Endothelial cell of umbilical vein (primary cell): ENCODE data around the gene ALS2. TPM values are rescaled to one million over a fixed set of nuclear protein-coding genes. Genes with fewer than 3 reads are reported as not detected.

Experiments
- BruUV-seq: library from RNA; stranded (reverse); fragments of 400-500 nt; replicated peaks from 2 replicates; lab custom pipeline; 2021; lab: Mats Ljungman, UMichigan
- CTCF ChIA-PET: fragments of 300-600, 350-600 bp; sonication (Branson Sonifier 250); formaldehyde crosslinking; loops from one replicate; lab custom pipeline; 2021; ENCODE audit warnings: antibody characterized with exemption, inconsistent platforms; lab: Charles Lee
- POLR2A ChIA-PET: fragments of 300-600, 350-600 bp; sonication (Branson Sonifier 250); formaldehyde crosslinking; loops from one replicate; lab custom pipeline; 2021; ENCODE audit warnings: antibody characterized with exemption, inconsistent platforms; lab: Charles Lee
- DNase-seq: peaks from one replicate; pipeline ENCODE4 v3.0.0-alpha.2; 2011; ENCODE audit warnings: low read depth, low spot score
- FAIRE-seq: peaks from 2 replicates; lab custom pipeline; 2011; peaks lifted over from hg19 to GRCh38; lab: Jason Lieb, UNC
- H2AFZ ChIP-seq: 2 replicates; pipeline ENCODE4 v1.6.0; 2012; ENCODE audit warnings: low read depth, low read length, control low read depth, inconsistent platforms
- H3K27ac ChIP-seq: 2 replicates; pipeline ENCODE4 v1.5.1; 2011; ENCODE audit warnings: low read depth, mild to moderate bottlenecking, control low read depth, low read length, moderate library complexity; ENCODE audit not compliant: insufficient read depth
- H3K27me3 ChIP-seq, 2 experiments: 2 replicates each; pipeline versions ENCODE4 v1.6.0 to v1.6.1; 2011; ENCODE audit warnings: low read length in 2 of 2, mixed read lengths in 1 of 2; ENCODE audit not compliant: control insufficient read depth in 2 of 2, insufficient read depth in 2 of 2
- H3K36me3 ChIP-seq, 2 experiments: 2 replicates in 1 of 2; 3 replicates in 1 of 2; pipeline ENCODE4 v1.5.1; 2011; ENCODE audit warnings: low read length in 2 of 2, mild to moderate bottlenecking in 1 of 2, moderate library complexity in 1 of 2; ENCODE audit not compliant: control insufficient read depth in 2 of 2, insufficient read depth in 2 of 2; ENCODE audit errors: extremely low read depth in 1 of 2
- H3K4me1 ChIP-seq: 3 replicates; pipeline ENCODE4 v1.5.1; 2011; ENCODE audit warnings: mild to moderate bottlenecking, low read length; ENCODE audit not compliant: control insufficient read depth, insufficient read depth; ENCODE audit errors: extremely low read depth
- H3K4me2 ChIP-seq: 2 replicates; pipeline ENCODE4 v1.6.1; 2011; ENCODE audit warnings: low read length, control low read depth, mixed read lengths; ENCODE audit not compliant: insufficient read depth
- H3K4me3 ChIP-seq, 3 experiments: fragments of 200-600 bp in 1 of 3; sonication (generic), shearing (Covaris generic) in 1 of 3; replicated peaks in 1 of 3; 2 replicates each; pipeline ENCODE4 v1.5.1; 2011 to 2016; ENCODE audit warnings: control low read depth in 3 of 3, low read length in 3 of 3, mild to moderate bottlenecking in 2 of 3, inconsistent platforms in 1 of 3, low read depth in 1 of 3, moderate library complexity in 1 of 3; ENCODE audit not compliant: insufficient read depth in 1 of 3
- H3K79me2 ChIP-seq: 2 replicates; pipeline ENCODE4 v1.6.0; 2012; ENCODE audit warnings: low read length, inconsistent platforms; ENCODE audit not compliant: control insufficient read depth, insufficient read depth
- H3K9ac ChIP-seq: replicated peaks from 2 replicates; pipeline ENCODE3; 2011; ENCODE audit warnings: low read length, control low read depth; ENCODE audit not compliant: insufficient read depth; ENCODE audit errors: extremely low read depth
- H3K9me1 ChIP-seq: replicated peaks from 3 replicates; pipeline ENCODE4 v1.6.0; 2011; ENCODE audit warnings: mild to moderate bottlenecking, low read length; ENCODE audit not compliant: control insufficient read depth, insufficient read depth; ENCODE audit errors: extremely low read depth
- H3K9me3 ChIP-seq: replicated peaks from 2 replicates; pipeline ENCODE4 v1.5.1; 2012; ENCODE audit warnings: low read length, inconsistent platforms; ENCODE audit not compliant: control insufficient read depth, insufficient read depth
- H4K20me1 ChIP-seq: replicated peaks from 2 replicates; pipeline ENCODE3; 2011; ENCODE audit warnings: mild to moderate bottlenecking, low read length; ENCODE audit not compliant: control insufficient read depth, insufficient read depth; ENCODE audit errors: extremely low read depth
- CTCF ChIP-seq, 2 donors: IDR thresholded peaks; 1 replicate in 1 of 2; 2 replicates in 1 of 2; pipeline ENCODE4 v1.5.1; 2011; ENCODE audit warnings: low read length in 2 of 2, mild to moderate bottlenecking in 2 of 2, moderate library complexity in 2 of 2, control low read depth in 1 of 2, inconsistent platforms in 1 of 2, low read depth in 1 of 2; ENCODE audit not compliant: insufficient read depth in 1 of 2; ENCODE audit errors: extremely low read depth in 1 of 2
- FOS ChIP-seq: IDR thresholded peaks from 2 replicates; pipeline ENCODE4 v1.6.1; 2011; ENCODE audit warnings: mild to moderate bottlenecking, low read length, moderate library complexity, borderline replicate concordance; ENCODE audit not compliant: insufficient read depth
- GATA2 ChIP-seq: IDR thresholded peaks from 2 replicates; pipeline ENCODE4 v1.7.0; 2011; ENCODE audit warnings: low read depth, mild to moderate bottlenecking, moderate library complexity, mixed read lengths, low read length; ENCODE audit not compliant: insufficient read length, insufficient read depth
- JUN ChIP-seq: IDR thresholded peaks from 2 replicates; pipeline ENCODE4 v1.6.1; 2011; ENCODE audit warnings: borderline replicate concordance, low read depth; ENCODE audit not compliant: insufficient read length, insufficient read depth
- MYC ChIP-seq: IDR thresholded peaks from one replicate; pipeline ENCODE4 v1.6.1; 2011; ENCODE audit warnings: mild to moderate bottlenecking, low read depth, low read length
- POLR2A ChIP-seq: IDR thresholded peaks from 2 replicates; pipeline ENCODE4 v1.6.1; 2012; ENCODE audit warnings: low read depth, mild to moderate bottlenecking, control low read depth, low read length
- POLR2AphosphoS5 ChIP-seq: IDR thresholded peaks from 2 replicates; pipeline ENCODE4 v1.6.1; 2012; ENCODE audit warnings: low read depth, mild to moderate bottlenecking, control low read depth, low read length, moderate library complexity; ENCODE audit not compliant: insufficient read depth
- dilution Hi-C: fragments of 300-500 bp; cut with MboI; formaldehyde crosslinking; loops from one replicate; pipeline ENCODE4 v1.15.0; 2019; ENCODE audit warnings: low sequenced_read_pairs; ENCODE audit not compliant: extremely low pct_ligation_motif_present
- intact Hi-C: fragments of 100-400 bp; cut with micrococcal nuclease; formaldehyde crosslinking; loops from one replicate; pipeline ENCODE4 v1.10.0; 2022
- polyA plus RNA-seq, 4 experiments: library from polyadenylated mRNA; depleted of rRNA in 3 of 4; stranded (reverse) in 3 of 4; unstranded in 1 of 4; fragments of >200 nt; gene quantifications; 2 replicates each; pipeline versions ENCODE4 v1.2.1 to v1.2.3, GENCODE V29; 2011 to 2012; ENCODE audit warnings: missing spikeins in 1 of 4
- total RNA-seq: library from RNA; stranded (reverse); gene quantifications from 2 replicates; pipeline ENCODE4 v1.2.3, GENCODE V29; 2021

ALS2 gene
- total and polyA plus RNA-seq, 2 donors (not counting 3 experiments of a cell fraction or from before 2014, with no cell fraction given) = 13.1 to 36.1 TPM

- Histone ChIP-seq H3K27ac (no peak overlapping the region), H3K4me2 (no peak overlapping the region), H3K4me1 (peaks cover 9% of the 10 kb centered on the region), H3K9ac (no peak overlapping the region), H3K79me2 (no peaks in the 10 kb centered on the region), H3K9me3 (no peaks in the 10 kb centered on the region), H4K20me1 (no peaks in the 10 kb centered on the region), H2AFZ (no peak overlapping the region), H3K36me3 (no peaks in the 10 kb centered on the region), H3K4me3 (no peak overlapping the region), H3K9me1 (no peaks in the 10 kb centered on the region), H3K27me3 (no peaks in the 10 kb centered on the region)
- BruUV-seq = no TSS peak
- ChIA-PET POLR2A (no interaction called here), CTCF (no interaction called here)
- no peak for TF ChIP-seq POLR2A
- no peak for TF ChIP-seq MYC
- no peak for TF ChIP-seq FOS
- no peak for TF ChIP-seq GATA2
- no peak for TF ChIP-seq CTCF (IDR thresholded peaks at IDR 0.05; ENCODE audit: extremely low read depth in 1 of 2, insufficient read depth in 1 of 2, low read depth in 1 of 2, low read length in 2 of 2)
- dilution Hi-C loops = no loop called here
- FAIRE-seq (no peak), DNase-seq (no peak)
- intact Hi-C loops = no loop called here
These were observed 120.3 kb downstream of the ALS2 start for GRCh38 chr2:201660293-201660895.

GRCh38 chr2:201656740-201657139 lies 124.0 kb downstream of the ALS2 start:
- FAIRE-seq (no peak), DNase-seq (no peak)
- dilution Hi-C loops (no loop called here), intact Hi-C loops (no loop called here)
- H2AFZ ChIP-seq = no peak overlapping the region
- no peak overlapping the region for H3K9ac ChIP-seq
- ChIA-PET CTCF (interaction anchor here (0.9 kb wide), 1 partner anchor 11 kb away, joined by 3 read pairs; no protein-coding TSS in a partner anchor), POLR2A (no interaction called here)
- H3K36me3 ChIP-seq = no peaks in the 10 kb centered on the region
- no peaks in the 10 kb centered on the region for H3K79me2 ChIP-seq
- no peak overlapping the region for H3K4me2 ChIP-seq
- H3K27ac ChIP-seq = no peak overlapping the region
- H3K27me3 ChIP-seq = no peaks in the 10 kb centered on the region
- TF ChIP-seq JUN (no peak), POLR2AphosphoS5 (no peak), POLR2A (no peak), GATA2 (no peak)
- H4K20me1 ChIP-seq = no peaks in the 10 kb centered on the region
- peaks cover 30% of the 10 kb centered on the region for H3K4me1 ChIP-seq
- H3K9me1 ChIP-seq = no peaks in the 10 kb centered on the region
- H3K4me3 ChIP-seq = no peak overlapping the region
- H3K9me3 ChIP-seq = no peaks in the 10 kb centered on the region
- no TSS peak for BruUV-seq
